ENCODE measurements around the gene SNX30.

SNX30 gene

DNA sequence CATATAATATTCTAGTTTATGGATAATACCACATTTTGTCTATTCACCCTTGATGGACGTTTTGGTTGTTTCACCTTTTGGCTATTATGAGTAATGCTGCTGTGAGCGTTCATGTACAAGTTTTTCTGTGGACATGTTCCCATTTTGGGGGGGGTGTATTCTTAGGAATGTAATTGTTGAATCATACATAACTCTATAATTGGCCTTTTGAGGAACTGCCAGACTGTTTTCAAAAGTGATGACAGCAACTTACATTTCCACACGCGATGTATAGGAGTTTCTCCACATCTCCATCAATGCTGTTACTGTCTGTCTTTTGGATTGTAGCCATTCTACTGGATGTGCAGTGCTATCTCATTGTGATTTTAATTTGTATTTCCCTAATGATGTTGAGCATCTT, 70.3 kb downstream of the SNX30 start:
- FAIRE-seq (no peak), DNase-seq (ENCODE audit: low spot score) (no peak)

DNA sequence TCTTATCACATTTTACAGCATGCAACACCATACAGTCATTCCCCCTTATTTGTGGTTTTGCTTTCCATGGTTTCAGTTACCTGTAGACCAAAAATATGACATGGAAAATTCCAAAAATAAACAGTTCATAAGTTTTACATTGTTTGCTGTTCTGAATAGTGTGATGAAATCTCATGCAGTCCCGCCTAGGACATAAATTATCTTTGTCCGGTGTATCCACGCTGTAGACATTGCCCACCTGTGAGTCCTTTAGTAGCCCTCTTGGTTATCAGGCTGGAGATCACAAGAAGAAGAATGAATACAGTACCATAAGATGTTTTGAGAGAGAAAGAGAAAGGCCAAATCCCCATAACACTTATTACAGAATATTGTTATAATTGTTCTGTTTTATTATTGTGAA, 72.1 kb downstream of the SNX30 start:
- FAIRE-seq, result no peak
- DNase-seq (ENCODE audit: low spot score), result no peak

DNA sequence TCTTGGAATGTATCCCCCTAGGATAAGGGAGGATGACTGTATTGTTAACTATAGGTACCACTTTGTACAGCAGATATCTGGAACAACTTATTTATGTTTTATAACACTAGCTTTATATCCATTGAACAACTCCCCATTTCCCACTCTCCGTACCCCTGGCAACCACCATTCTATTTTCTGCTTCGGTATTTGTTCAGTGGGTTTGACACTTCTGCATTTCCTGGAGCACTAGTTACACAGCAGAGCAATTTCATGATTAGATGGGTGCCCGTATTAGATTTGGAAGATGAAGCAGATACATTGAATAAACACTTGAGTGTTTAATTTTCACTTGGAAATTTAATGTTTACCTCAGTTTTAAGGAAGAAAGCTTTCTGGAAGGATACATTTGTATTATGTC, 72.7 kb downstream of the SNX30 start:
- DNase-seq (ENCODE audit: low spot score), result no peak
- FAIRE-seq, result no peak

DNA sequence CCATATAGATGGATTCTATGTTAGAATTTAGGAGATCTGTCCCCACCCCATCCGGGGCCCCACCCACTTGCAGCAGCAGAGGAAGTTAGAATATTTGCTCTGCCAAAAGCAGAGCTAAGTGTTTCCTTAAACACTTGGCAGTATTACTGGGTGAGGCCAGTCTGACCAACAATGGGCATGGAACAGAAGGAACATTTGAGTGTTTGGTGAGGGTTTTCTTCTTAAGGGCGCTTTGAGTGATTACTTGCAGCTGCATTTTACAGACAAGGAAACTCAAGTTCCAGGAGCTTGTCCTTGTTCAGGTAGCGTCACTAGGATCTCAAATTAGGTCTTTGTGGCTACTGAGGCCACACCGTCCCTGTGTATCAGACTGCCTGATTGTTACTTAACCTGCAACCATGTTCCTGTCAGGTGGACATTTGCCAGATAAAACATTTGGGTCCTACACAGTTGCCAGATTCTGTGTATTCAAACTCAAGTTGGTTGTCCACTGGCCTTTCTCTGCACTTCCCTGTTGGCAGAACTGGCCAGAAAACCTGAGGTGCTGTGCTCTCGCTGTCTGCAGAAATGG, 80.8 kb downstream of the SNX30 start:
- no peak for FAIRE-seq
- no peak for DNase-seq (ENCODE audit: low spot score)

DNA sequence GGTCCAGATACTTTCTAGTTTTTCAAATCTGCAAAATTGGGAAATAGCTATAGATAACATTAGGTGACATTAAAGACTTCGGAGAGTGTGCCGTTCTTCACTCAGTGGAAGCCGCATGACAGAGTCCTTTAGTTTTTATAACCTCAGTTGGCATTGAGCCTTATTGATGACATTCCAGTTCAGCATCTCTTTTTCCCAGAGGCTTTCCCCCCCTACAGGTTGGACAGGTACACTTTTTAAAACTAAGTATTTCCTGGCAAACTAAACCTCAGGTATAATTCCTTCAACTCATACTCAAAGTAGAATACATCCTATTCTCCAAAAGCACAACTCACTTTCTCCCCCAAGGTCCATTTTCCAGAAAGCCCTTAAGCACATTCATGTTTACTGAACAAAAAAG, 81.4 kb downstream of the SNX30 start:
- no peak for DNase-seq (ENCODE audit: low spot score)
- no peak for FAIRE-seq

DNA sequence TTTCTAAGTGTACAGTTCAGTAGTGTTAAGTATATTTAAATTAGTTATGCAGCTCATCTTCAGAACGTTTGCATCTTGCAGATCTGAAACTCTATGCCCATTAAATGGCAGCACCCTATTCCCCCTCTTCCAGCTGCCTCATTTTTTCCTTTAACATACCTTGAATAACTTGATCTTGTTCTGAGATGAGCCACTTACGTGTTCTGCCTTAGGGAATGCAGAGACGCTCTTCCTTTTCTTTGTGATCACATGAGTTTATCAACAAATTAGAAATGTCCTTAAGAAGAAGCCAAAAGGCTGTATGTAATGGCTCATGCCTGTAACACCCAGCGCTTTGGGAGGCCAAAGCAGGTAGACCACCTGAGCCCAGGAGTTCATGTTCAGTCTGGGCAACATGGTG, 82.5 kb downstream of the SNX30 start:
- no peak for FAIRE-seq

DNA sequence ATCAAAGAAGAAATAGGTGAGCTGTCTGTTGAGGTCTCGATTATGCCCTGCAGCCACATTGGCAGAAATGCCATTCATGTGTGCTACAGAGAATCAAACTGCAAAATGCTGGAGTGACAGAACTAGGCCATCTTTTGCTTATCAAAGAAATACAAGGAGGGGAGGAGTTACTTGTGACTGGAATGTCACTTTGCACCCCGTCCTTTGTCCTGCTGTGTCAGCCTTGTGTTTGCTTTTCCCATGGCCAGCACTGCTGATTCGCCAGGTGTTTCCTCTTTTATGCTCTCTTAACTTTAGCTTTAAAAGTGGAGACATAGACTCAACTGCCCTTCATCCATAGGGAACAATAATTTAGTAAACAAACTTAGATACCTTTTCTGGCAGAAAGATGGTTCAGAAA, 85.8 kb downstream of the SNX30 start:
- DNase-seq (ENCODE audit: low spot score), result no peak
- no peak for FAIRE-seq

More for the DNA sequence above, 82.5 kb downstream of the SNX30 start:
- DNase-seq (ENCODE audit: low spot score), result no peak

DNA sequence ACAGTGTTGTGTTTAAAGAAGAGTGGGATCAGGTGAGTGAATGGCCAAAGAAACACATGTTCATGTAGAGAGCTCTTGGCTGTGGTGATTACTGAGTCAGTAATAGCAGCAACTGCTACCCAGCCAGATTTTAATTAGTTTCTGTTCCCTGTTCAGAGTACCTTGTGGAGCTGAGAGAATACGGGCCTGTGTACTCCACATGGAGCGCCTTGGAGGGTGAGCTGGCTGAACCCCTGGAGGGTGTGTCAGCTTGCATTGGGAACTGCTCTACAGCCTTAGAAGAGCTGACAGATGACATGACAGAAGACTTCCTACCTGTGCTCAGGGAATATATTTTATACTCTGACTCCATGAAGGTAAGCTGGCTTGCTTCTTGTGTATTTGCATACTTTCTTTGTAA, 87.8 kb downstream of the SNX30 start:
- FAIRE-seq, result no peak

DNA sequence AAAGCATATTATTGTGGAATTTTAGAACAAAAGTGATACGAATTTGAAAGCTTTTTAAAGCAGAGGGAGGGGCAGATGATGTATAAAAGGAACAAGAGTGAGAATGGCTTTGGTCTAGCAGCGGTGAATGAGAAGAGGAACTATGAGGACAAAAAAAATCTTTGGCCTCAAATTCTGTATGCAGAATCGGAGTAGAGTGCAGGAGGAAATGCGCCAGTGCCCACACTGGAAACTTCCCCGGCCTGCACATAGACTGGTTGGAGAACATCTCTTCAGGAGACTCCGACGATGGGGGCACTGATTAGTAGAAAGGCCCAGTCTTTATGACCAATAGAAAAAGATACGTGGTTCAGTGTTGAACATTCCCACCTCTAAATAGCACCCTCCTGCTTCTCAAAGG, 88.8 kb downstream of the SNX30 start:
- no peak for FAIRE-seq

More for the DNA sequence above, 87.8 kb downstream of the SNX30 start:
- no peak for DNase-seq (ENCODE audit: low spot score)

DNA sequence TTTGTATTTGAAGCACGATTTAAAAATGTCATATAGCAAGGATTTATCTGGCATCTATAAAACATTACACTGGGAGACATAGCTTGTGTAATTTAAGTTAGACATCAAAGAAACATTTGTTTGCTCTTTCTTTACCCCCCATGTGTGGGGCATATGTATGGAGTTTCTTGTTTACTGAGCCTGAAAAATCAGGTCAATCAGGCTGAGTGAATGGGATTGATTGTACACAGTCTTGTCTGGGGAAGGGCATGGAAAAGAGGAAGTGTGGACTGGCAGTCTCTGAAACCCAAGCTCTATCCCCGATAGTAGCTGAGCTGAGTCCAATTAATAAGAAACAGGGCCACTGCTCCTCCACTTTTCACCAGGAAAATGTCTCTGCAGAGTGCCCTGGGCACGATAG, 90.7 kb downstream of the SNX30 start:
- DNase-seq (ENCODE audit: low spot score), result no peak
- FAIRE-seq, result no peak

More for the DNA sequence above, 88.8 kb downstream of the SNX30 start:
- no peak for DNase-seq (ENCODE audit: low spot score)

DNA sequence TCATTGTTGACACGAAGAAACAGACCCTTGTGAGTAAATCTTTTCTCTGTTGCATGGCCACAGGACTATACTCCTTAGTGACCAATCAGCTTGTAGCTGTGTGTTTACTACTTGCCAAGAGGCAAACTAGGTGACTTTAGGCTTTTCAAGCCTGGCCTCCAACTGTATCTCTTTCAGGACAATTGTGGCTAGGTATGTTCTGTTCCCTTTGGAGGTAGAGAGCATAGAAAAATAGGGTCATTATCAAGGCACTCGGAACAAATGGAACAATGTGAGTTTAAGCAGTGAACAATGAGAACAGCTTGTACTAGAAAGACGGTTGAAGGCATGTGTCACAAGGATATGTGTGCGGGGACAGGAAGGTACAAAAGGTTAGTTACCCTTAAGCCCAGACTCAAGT, 92.0 kb downstream of the SNX30 start:
- no peak for DNase-seq (ENCODE audit: low spot score)

DNA sequence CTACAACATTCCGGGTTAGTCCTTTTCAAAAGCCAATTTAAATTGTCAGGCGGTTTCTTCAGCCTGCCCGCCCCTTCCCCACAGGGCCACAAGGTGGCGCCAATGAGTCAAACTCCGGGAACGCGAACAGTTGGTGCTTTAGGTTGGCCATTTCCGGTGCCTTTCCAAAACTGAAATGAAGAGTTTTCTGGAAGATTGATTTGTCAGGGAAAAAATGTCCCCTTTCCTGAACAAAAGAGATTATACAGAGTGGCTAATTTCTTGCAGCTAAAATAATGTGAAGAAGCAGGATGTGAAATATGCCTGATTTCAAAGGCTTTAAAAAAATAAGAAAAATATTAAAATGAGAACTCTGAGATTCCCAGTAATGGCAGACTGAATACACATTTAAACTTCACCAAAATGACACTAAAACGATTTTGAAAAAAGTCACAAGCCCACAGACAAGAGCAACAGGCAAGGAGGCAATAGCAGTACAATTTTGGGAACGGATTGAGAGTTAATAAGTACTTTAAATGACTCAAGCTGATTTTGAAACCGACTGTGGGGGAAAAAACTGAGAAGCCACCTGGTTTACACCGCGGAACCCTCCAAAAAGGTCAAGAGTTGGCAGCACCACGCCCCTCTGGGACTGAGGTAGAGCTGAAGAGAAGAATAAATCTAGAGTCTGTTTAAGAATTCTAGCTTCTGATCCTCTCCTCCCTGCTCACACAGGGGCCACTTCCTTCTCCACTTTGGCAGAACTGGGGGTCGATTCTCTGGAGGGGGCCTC, 94.4 kb downstream of the SNX30 start:
- no peak for FAIRE-seq
- peak; percentile 85 for DNase-seq (ENCODE audit: low spot score)

More for the DNA sequence above, 92.0 kb downstream of the SNX30 start:
- no peak for FAIRE-seq

DNA sequence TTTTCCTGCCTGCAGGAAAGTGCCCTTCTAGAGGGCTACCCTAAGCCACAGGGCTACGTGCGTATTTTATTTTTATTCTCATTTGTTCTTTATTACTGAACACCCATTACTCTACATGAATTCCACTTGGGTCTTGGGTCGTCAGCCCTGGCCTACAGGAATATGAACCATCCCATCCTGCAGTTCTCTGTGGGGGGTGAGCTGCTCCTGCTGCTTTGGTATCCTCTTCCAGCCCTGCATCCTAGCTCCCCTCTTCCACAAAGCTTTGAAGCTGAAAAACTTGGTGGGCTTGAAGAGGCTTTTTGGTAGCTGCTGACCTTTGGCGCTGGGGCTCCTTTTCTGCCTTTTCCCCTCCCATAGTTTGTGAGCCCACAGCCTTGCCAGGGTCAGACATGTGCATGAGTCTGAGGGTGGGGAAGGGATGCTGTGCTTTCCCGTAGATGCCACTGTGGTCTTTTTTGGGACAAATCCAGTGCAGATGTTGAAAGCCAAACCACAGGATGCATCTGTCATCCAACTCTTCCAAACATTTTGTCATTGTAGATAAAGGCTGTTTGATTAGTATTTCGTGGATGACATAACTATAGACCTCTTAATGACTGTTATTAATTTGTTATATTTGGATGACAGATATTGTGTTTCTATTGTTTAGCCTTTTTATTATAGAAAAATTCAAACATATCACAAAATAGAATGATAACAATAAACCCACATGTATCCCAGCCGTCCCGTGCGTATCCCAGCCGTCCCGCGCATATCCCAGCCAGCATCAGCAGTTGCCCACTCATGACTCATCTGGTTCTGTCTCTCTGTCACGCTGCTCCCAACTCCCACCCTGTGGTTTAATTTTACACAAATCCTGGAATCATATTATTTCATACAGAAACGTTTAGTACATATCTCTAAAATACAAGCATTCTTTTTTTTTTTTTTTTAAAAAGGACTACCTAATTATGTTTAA, 96.2 kb downstream of the SNX30 start:
- FAIRE-seq, result no peak
- no peak for DNase-seq (ENCODE audit: low spot score)

DNA sequence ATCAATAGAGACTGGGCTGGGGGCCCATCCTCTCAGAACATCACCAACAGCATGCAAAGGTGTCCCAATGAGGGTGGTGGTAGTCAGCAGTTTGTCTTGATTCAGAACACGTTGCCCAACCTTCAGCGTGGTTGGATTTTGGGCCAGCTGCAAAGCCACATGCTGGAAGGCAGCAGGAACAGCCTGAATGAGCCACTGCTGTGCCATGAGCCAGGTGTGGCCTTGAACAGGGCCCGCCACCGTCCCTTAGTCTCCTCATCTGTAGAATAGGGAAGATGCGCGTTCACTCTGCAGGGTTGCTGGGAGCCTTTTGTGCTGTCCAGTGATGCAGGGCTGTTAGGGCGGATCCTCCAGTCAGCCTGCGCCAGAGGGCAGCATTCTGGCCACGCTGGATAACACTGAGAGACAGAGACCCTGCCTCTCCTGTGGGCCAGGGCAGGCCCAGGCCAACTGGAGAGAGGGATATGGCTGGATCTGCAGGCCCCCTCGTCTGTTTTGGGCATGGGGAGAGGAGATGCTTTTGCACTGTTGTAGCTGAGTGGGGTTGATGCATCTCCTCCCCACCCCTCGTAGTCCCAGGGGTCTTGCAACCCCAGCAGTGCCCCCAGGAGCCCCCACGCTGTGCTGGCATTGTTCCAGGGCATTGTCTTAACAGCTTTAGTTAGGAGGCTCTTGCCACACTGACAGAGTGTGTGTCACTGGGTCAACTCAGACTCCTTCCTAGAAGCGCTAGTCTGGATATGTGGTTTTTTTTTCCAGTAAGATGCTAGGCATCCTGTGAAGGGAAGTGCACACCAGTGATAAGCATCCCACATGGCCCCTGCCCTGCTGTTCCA, 98.0 kb downstream of the SNX30 start:
- no peak for DNase-seq (ENCODE audit: low spot score)
- no peak for FAIRE-seq

DNA sequence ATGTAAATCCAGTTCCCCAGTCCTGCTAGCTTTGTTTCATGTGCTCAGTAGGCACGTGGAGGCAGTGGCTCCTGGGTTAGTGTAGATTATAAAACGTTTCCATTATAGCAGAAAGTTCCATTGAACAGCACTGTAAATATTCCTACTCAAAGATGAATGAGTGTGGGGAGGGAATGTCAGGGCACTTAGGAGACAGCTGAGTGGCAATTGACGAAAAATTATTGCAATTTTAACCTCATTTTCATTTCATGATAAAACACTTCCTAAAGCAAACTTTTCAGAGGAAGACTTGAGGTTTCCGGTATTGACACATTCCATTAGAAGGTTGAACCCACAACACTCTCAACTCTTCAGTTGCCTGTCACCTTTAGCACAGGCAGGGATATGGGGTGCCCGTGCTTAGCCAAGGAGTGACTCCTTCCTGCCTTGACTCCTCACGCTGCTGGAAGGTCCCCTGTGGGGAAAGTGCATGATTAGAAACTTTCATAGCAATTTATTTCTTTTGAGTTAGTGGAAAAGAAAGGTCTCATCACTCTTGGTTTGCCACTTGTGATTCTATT, 98.9 kb downstream of the SNX30 start:
- no peak for DNase-seq (ENCODE audit: low spot score)
- no peak for FAIRE-seq

DNA sequence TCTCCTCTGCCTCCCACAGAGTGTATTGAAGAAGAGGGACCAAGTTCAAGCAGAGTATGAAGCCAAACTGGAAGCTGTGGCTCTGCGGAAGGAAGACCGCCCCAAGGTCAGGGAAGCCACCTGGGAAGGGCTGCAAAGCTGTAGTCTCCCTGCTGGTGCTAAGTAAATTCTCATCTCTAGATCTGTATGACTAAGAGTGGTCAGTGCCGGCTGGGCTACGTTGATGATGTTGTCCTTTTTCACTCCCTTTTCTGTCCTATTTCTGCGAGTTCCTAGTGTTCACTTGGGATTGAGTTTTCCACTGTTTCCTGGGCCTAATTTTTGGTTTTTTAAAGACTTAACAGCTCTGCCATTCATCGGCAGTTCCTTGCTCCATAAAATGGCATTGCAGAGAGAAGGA, 100.3 kb downstream of the SNX30 start:
- DNase-seq (ENCODE audit: low spot score) (no peak), FAIRE-seq (no peak)

DNA sequence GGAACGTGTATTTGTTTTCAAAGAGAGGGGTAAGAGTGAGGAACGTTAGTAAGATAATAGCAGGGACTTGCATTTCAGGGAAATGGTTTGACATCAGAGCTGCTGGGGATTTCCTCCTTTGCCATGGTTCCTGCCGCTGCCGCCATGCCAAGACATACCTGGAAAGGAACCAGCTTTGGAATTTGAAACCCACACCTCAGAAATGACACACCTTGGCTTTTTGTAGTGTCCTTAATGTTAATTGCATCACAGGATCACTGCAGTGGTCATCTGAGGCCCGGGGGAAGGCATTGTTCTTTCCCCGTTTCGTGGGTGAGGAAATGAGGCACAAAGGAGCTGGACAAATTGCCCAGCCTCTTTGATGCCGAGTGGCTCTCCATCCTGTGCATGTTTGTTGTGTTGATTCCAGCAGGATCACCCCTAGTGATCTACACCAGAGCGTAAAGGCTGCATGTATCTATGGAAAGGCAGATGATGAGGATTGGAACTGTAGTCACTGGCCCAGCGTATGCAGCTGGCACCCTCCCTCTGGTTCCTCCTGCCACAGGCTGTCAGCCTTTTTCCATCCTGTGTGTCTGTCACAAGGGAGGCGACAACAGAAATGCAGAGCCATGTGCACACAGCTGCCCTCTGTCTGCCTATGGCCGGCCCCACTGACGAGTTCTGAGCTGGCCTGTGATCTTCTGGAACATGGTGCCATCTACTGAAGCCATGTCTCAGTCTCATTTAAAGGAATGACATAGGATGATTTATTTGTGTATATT, 102.4 kb downstream of the SNX30 start:
- FAIRE-seq, result no peak

DNA sequence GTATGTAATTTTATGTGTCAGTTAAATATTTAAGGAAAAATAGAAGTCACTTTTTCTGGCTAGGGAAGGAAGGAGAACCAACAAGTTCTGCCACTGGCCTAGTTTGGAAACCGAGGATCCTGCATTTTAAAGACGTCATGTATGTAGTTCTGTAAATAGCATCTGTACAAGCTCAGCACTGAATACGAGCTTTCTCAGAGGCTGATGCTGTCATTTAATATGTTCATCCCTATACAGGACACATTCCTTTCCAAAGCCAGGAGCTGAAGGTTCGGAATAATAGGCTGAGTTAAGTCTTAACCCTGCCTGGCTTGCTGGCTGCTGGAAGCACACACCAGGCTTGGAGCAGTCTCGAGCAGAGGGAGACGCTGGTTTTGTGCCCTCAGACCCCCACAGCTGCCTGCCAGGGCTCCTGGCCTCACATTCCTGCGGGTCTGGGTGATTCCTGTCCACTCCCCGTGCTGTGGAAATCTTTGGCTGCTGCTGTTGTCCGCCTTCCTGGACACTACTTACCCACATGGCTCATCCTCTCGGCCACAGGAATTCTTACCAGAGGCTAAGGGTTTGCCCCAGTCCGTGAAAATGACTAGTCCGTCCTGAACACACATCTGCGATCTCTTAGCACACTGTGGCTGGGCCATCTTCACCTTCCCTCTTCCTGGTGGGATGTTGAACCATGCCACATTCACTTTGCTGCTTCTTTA, 103.5 kb downstream of the SNX30 start:
- FAIRE-seq (no peak), DNase-seq (ENCODE audit: low spot score) (no peak)

More for the DNA sequence above, 102.4 kb downstream of the SNX30 start:
- DNase-seq (ENCODE audit: low spot score), result no peak

DNA sequence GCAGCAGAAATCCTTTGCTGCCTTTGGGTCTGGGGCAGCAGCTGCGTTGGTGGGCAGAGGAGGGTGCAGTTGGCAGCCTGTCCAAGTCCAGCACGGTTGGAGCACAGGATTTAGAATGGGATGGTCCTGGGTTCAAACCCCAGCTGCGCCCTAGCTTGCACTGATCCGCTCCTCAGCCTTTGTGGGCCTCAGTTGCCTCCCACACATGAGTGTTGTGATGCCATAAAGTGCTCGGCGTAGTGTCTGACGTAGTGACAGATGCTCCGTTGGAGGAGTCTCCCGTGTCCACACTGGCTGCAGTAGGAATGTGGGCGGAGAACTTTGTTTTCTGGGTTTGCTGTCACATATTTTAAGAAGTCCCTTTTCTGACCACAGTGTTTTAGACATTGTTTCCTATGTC, 104.1 kb downstream of the SNX30 start:
- FAIRE-seq (no peak), DNase-seq (ENCODE audit: low spot score) (no peak)
